OCI-LY1 (cell line): ENCODE measurements around the gene KLHL26.
"Not testable (repeated sequence)": the region's sequence is repeated elsewhere in the genome, so short reads cannot be mapped to it uniquely, and the experiment has no call there.

Experiments
- H2AFZ ChIP-seq: fragments of 200-600 bp; sonication (generic), shearing (Covaris generic); 2 replicates; pipeline ENCODE4 v1.6.0; 2014; ENCODE audit warnings: antibody characterized with exemption, mild to moderate bottlenecking, low read length
- H3F3A ChIP-seq: fragments of 200-600 bp; sonication (generic), shearing (Covaris generic); 2 replicates; pipeline ENCODE4 v1.6.0; 2014; ENCODE audit warnings: mild to moderate bottlenecking, antibody characterized with exemption, low read length, moderate library complexity; ENCODE audit not compliant: insufficient read depth
- H3K27ac ChIP-seq: fragments of 200-600 bp; sonication (generic); 2 replicates; pipeline ENCODE4 v1.5.1; 2014; ENCODE audit warnings: low read length, mixed run types, mild to moderate bottlenecking, low read depth; ENCODE audit not compliant: poor library complexity, severe bottlenecking
- H3K27me3 ChIP-seq: fragments of 200-600 bp; sonication (generic); 2 replicates; pipeline ENCODE4 v1.6.0; 2014; ENCODE audit warnings: antibody characterized with exemption, mild to moderate bottlenecking, low read length, moderate library complexity; ENCODE audit not compliant: insufficient read depth
- H3K36me3 ChIP-seq: fragments of 200-600 bp; sonication (generic); 2 replicates; pipeline ENCODE4 v1.6.1; 2014; ENCODE audit warnings: mild to moderate bottlenecking, antibody characterized with exemption, low read length, moderate library complexity, mixed read lengths; ENCODE audit not compliant: insufficient read depth
- H3K4me1 ChIP-seq: fragments of 200-600 bp; sonication (generic); 2 replicates; pipeline ENCODE4 v1.5.1; 2014; ENCODE audit warnings: mild to moderate bottlenecking, low read length, moderate library complexity; ENCODE audit not compliant: insufficient read depth, severe bottlenecking
- H3K4me2 ChIP-seq: fragments of 200-600 bp; sonication (generic), shearing (Covaris generic); 2 replicates; pipeline ENCODE4 v1.6.1; 2014; ENCODE audit warnings: low read length
- H3K4me3 ChIP-seq: fragments of 200-600 bp; sonication (generic); 2 replicates; pipeline ENCODE4 v1.5.1; 2014; ENCODE audit warnings: low read length, low read depth, mild to moderate bottlenecking, mixed read lengths; ENCODE audit not compliant: poor library complexity, severe bottlenecking
- H3K79me2 ChIP-seq: fragments of 200-600 bp; shearing (Covaris generic); 2 replicates; pipeline ENCODE4 v1.6.1; 2016; ENCODE audit warnings: mixed run types, low read length, mixed read lengths; ENCODE audit not compliant: insufficient read depth
- H3K9ac ChIP-seq: fragments of 200-600 bp; sonication (generic), shearing (Covaris generic); 2 replicates; pipeline ENCODE4 v1.6.1; 2014; ENCODE audit warnings: mild to moderate bottlenecking, low read length, mixed read lengths
- H3K9me2 ChIP-seq: fragments of 200-600 bp; sonication (generic), shearing (Covaris generic); 2 replicates; pipeline ENCODE4 v1.6.1; 2014; ENCODE audit warnings: low read depth, mild to moderate bottlenecking, low read length, mixed read lengths
- H3K9me3 ChIP-seq: fragments of 200-600 bp; shearing (Covaris generic); 2 replicates; pipeline ENCODE4 v1.6.1; 2014; ENCODE audit warnings: low read length, mixed read lengths
- H4K20me1 ChIP-seq: fragments of 200-600 bp; sonication (generic), shearing (Covaris generic); 2 replicates; pipeline ENCODE4 v1.6.0; 2016; ENCODE audit warnings: mild to moderate bottlenecking, low read length; ENCODE audit not compliant: insufficient read depth
- EZH2 ChIP-seq: fragments of 200-600 bp; sonication (generic), shearing (Covaris generic); IDR thresholded peaks from 2 replicates; pipeline ENCODE4 v1.8.0; 2017; ENCODE audit warnings: borderline replicate concordance, mixed run types, mild to moderate bottlenecking, antibody characterized with exemption, low read length, moderate library complexity, mixed read lengths
- TF ChIP-seq, protein P1 (sequence below): fragments of 200-600 bp; sonication (generic), shearing (Covaris generic); IDR thresholded peaks from 2 replicates; pipeline ENCODE4 v1.5.1; 2017; ENCODE audit warnings: mild to moderate bottlenecking, antibody characterized with exemption, low read length, moderate library complexity, mixed read lengths

KLHL26 gene

GRCh38 chr19:18596752-18597157, 40.1 kb upstream of the KLHL26 start:
- no peaks in the 10 kb centered on the region for H3F3A ChIP-seq
- H3K4me2 ChIP-seq = no peak overlapping the region
- no peak overlapping the region for H2AFZ ChIP-seq
- TF ChIP-seq, protein P1, sequence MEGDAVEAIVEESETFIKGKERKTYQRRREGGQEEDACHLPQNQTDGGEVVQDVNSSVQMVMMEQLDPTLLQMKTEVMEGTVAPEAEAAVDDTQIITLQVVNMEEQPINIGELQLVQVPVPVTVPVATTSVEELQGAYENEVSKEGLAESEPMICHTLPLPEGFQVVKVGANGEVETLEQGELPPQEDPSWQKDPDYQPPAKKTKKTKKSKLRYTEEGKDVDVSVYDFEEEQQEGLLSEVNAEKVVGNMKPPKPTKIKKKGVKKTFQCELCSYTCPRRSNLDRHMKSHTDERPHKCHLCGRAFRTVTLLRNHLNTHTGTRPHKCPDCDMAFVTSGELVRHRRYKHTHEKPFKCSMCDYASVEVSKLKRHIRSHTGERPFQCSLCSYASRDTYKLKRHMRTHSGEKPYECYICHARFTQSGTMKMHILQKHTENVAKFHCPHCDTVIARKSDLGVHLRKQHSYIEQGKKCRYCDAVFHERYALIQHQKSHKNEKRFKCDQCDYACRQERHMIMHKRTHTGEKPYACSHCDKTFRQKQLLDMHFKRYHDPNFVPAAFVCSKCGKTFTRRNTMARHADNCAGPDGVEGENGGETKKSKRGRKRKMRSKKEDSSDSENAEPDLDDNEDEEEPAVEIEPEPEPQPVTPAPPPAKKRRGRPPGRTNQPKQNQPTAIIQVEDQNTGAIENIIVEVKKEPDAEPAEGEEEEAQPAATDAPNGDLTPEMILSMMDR = no peak
- no peak for TF ChIP-seq EZH2
- H3K79me2 ChIP-seq = no peaks in the 10 kb centered on the region
- H3K9me2 ChIP-seq = no peaks in the 10 kb centered on the region
- peaks cover 6% of the 10 kb centered on the region; the same call in 1 of the 2 replicates for H3K27me3 ChIP-seq
- H3K9ac ChIP-seq = no peak overlapping the region
- peaks cover 17% of the 10 kb centered on the region for H3K4me1 ChIP-seq
- no peaks in the 10 kb centered on the region for H3K36me3 ChIP-seq
- H4K20me1 ChIP-seq = no peaks in the 10 kb centered on the region
- no peak overlapping the region for H3K4me3 ChIP-seq
- H3K27ac ChIP-seq = no peak overlapping the region
- no peaks in the 10 kb centered on the region for H3K9me3 ChIP-seq

DNA sequence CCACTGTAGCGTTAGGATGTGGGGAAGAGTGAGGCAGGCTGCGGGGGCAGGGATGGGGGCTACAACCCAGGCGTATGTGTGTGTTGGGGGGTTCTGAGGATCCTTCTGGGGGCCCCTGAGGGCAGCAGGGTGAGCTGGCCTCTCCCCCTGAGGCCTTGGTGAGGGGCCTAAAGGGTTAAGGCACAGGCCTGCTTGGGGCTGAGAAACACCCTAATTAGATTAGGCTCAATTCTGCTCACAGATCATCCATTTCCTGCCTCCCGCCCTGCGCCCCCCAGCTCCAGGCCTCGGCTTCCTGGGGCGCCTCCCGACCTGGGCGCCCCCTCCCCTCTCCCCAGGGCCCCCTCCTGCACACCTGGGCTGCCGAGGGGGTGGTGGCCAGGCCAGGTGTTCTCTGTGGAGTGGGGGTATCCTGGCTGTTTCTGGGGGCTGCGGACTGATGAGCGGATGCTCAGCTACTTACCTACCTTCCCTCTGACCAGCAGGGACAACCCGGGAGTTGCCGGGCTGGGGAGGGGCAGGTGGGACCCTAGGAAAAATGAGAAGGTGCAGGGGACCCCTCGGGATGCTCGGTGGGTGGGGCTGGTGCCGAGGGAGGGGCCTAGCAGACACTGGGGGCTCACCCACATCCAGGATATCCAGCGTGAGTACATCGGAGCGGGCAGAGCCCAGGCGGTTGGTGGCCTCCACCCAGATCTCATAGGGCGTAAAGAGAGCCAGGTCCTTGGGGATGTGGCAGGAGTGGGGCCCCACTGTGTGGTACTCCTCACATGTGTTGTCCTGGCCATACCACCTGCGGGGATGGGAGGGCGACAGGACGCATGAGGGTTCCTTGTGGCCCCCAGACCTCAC, 38.8 kb upstream of the KLHL26 start:
- no peak overlapping the region for H3K9ac ChIP-seq
- H3K4me2 ChIP-seq = no peak overlapping the region
- H3K4me3 ChIP-seq = no peak overlapping the region
- no peaks in the 10 kb centered on the region for H3K9me2 ChIP-seq
- H3K4me1 ChIP-seq = peaks cover 14% of the 10 kb centered on the region
- no peak overlapping the region for H2AFZ ChIP-seq
- H3K9me3 ChIP-seq = no peaks in the 10 kb centered on the region
- H3K79me2 ChIP-seq = no peaks in the 10 kb centered on the region
- no peaks in the 10 kb centered on the region for H3K36me3 ChIP-seq
- H4K20me1 ChIP-seq = no peaks in the 10 kb centered on the region
- peaks cover 6% of the 10 kb centered on the region; the same call in 1 of the 2 replicates for H3K27me3 ChIP-seq
- TF ChIP-seq, protein P1 = no peak
- no peak for TF ChIP-seq EZH2
- H3K27ac ChIP-seq = no peak overlapping the region
- no peaks in the 10 kb centered on the region for H3F3A ChIP-seq

DNA sequence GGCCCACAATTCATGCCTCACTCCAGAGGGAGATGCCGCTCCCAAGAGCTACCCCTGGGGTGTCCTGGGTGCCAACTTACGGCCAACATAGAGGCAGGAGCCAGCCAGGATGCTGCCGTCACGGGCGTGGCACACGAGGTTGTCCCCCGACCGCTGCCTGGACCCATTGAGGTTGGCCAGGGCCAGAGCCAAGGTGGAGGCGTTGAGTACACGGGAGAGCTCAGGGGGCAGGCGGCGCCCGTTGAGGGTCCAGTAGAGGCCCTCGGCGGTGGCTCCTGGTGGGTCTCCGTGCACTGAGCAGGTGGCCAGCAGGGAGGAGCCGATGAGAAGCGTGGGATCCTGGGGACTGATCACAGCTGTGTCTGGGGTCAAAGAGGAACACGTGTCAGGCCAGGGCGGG, 37.3 kb upstream of the KLHL26 start:
- Histone ChIP-seq H3K27me3 (peaks cover 13% of the 10 kb centered on the region; the same call in 1 of the 2 replicates), H3K9me2 (no peaks in the 10 kb centered on the region), H3K36me3 (no peaks in the 10 kb centered on the region), H3K4me2 (no peak overlapping the region), H3K4me3 (no peak overlapping the region), H4K20me1 (no peaks in the 10 kb centered on the region), H2AFZ (no peak overlapping the region), H3K79me2 (no peaks in the 10 kb centered on the region), H3K4me1 (peaks cover 5% of the 10 kb centered on the region), H3K9me3 (no peaks in the 10 kb centered on the region), H3K9ac (no peak overlapping the region), H3K27ac (no peak overlapping the region), H3F3A (no peaks in the 10 kb centered on the region)
- no peak for TF ChIP-seq EZH2
- TF ChIP-seq, protein P1 = no peak

GRCh38 chr19:18600692-18601397, 36.0 kb upstream of the KLHL26 start:
- not testable (repeated sequence) for H3K9me2 ChIP-seq, H3F3A ChIP-seq, H3K79me2 ChIP-seq, H4K20me1 ChIP-seq, H3K27ac ChIP-seq, H3K9me3 ChIP-seq, H3K4me1 ChIP-seq, H2AFZ ChIP-seq, H3K36me3 ChIP-seq, H3K9ac ChIP-seq, H3K4me3 ChIP-seq, H3K4me2 ChIP-seq
- peaks cover 15% of the 10 kb centered on the region; the same call in 1 of the 2 replicates for H3K27me3 ChIP-seq
